Uterus (tissue), 2 donors: ENCODE data around the gene BCAP29.
"Not testable (repeated sequence)": the region's sequence is repeated elsewhere in the genome, so short reads cannot be mapped to it uniquely, and the experiment has no call there.

Experiments
- POLR2A ChIP-seq, 2 donors: fragments of 450-650 bp; IDR thresholded peaks; one replicate each; pipeline ENCODE4 v1.6.1; 2016; ENCODE audit warnings: antibody characterized with exemption in 2 of 2, mild to moderate bottlenecking in 1 of 2, moderate library complexity in 1 of 2
- TF ChIP-seq, protein P1 (sequence below), 4 experiments: fragments of 200-600 bp in 2 of 4; fragments of 450-650 bp in 2 of 4; sonication (generic) in 2 of 4; IDR thresholded peaks; one replicate each; pipeline ENCODE4 v1.5.1; 2016 to 2019; ENCODE audit warnings: antibody characterized with exemption in 4 of 4, mild to moderate bottlenecking in 2 of 4, moderate library complexity in 1 of 4

- TF ChIP-seq POLR2A (IDR thresholded peaks at IDR 0.05): not testable (repeated sequence)
- TF ChIP-seq, protein P1, sequence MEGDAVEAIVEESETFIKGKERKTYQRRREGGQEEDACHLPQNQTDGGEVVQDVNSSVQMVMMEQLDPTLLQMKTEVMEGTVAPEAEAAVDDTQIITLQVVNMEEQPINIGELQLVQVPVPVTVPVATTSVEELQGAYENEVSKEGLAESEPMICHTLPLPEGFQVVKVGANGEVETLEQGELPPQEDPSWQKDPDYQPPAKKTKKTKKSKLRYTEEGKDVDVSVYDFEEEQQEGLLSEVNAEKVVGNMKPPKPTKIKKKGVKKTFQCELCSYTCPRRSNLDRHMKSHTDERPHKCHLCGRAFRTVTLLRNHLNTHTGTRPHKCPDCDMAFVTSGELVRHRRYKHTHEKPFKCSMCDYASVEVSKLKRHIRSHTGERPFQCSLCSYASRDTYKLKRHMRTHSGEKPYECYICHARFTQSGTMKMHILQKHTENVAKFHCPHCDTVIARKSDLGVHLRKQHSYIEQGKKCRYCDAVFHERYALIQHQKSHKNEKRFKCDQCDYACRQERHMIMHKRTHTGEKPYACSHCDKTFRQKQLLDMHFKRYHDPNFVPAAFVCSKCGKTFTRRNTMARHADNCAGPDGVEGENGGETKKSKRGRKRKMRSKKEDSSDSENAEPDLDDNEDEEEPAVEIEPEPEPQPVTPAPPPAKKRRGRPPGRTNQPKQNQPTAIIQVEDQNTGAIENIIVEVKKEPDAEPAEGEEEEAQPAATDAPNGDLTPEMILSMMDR (IDR thresholded peaks at IDR 0.05): not testable (repeated sequence)
Observed at GRCh38 chr7:107537228-107537627, 42.8 kb upstream of the BCAP29 start.
